GM23338 (cell line): Measurements from ENCODE around the gene DTNB. TPM values are rescaled to one million over a fixed set of nuclear protein-coding genes. Genes with fewer than 3 reads are reported as not detected.

Experiments
- ATAC-seq: fragments of 200-7000 bp; cut with Tn5 transposase; 3 replicates; pipeline ENCODE4 v1.9.1; 2020
- DNase-seq: peaks from one replicate; pipeline ENCODE4 v3.0.0-alpha.2; 2015; ENCODE audit warnings: low spot score
- H2AFZ ChIP-seq: fragments of 200-600 bp; sonication (generic); 2 replicates; pipeline ENCODE4 v1.8.0; 2016; ENCODE audit warnings: antibody characterized with exemption, mild to moderate bottlenecking, moderate library complexity
- H3F3A ChIP-seq: fragments of 200-600 bp; sonication (generic); replicated peaks from 2 replicates; pipeline ENCODE4 v1.8.0; 2017; ENCODE audit warnings: antibody characterized with exemption, mixed run types, low read depth
- H3K27ac ChIP-seq: fragments of 200-600 bp; sonication (generic); 2 replicates; pipeline ENCODE4 v1.6.1; 2016; ENCODE audit warnings: low read depth
- H3K27me3 ChIP-seq: fragments of 200-600 bp; sonication (generic); 2 replicates; pipeline ENCODE4 v1.8.0; 2016; ENCODE audit warnings: mild to moderate bottlenecking, mixed run types, moderate library complexity; ENCODE audit not compliant: insufficient read depth
- H3K36me3 ChIP-seq: fragments of 200-600 bp; sonication (generic); 2 replicates; pipeline ENCODE4 v1.8.0; 2016; ENCODE audit warnings: mild to moderate bottlenecking; ENCODE audit not compliant: insufficient read depth
- H3K4me1 ChIP-seq: fragments of 200-600 bp; sonication (generic); 2 replicates; pipeline ENCODE4 v1.8.0; 2016; ENCODE audit warnings: mild to moderate bottlenecking, moderate library complexity; ENCODE audit not compliant: insufficient read depth
- H3K4me2 ChIP-seq: fragments of 200-600 bp; sonication (generic); 2 replicates; pipeline ENCODE4 v1.7.1; 2017; ENCODE audit warnings: mixed run types
- H3K4me3 ChIP-seq: fragments of 200-600 bp; sonication (generic); 2 replicates; pipeline ENCODE4 v1.6.1; 2016; ENCODE audit warnings: mixed run types
- H3K79me2 ChIP-seq: fragments of 200-600 bp; sonication (generic); replicated peaks from 2 replicates; pipeline ENCODE4 v1.8.0; 2017; ENCODE audit warnings: mild to moderate bottlenecking; ENCODE audit not compliant: insufficient read depth
- H3K9me2 ChIP-seq: fragments of 200-600 bp; sonication (generic); 2 replicates; pipeline ENCODE4 v1.8.0; 2017; ENCODE audit not compliant: insufficient read depth
- H4K20me1 ChIP-seq: fragments of 200-600 bp; sonication (generic); replicated peaks from 2 replicates; pipeline ENCODE4 v1.8.0; 2017; ENCODE audit warnings: mild to moderate bottlenecking; ENCODE audit not compliant: insufficient read depth
- H3K27ac Mint-ChIP-seq: 2 replicates; pipeline ENCODE4 v1.8.0; 2020; ENCODE audit warnings: inconsistent platforms, mild to moderate bottlenecking, moderate library complexity, mixed read lengths
- H3K27me3 Mint-ChIP-seq: 3 replicates; pipeline ENCODE4 v1.8.0; 2022; ENCODE audit warnings: low read depth, mild to moderate bottlenecking, moderate library complexity, mixed read lengths, inconsistent platforms; ENCODE audit not compliant: insufficient read depth, poor library complexity
- H3K36me3 Mint-ChIP-seq: 3 replicates; pipeline ENCODE4 v1.8.0; 2021; ENCODE audit warnings: low read depth, mild to moderate bottlenecking, inconsistent platforms, moderate library complexity, mixed read lengths
- H3K4me1 Mint-ChIP-seq: 3 replicates; pipeline ENCODE4 v1.8.0; 2020; ENCODE audit warnings: mild to moderate bottlenecking, inconsistent platforms, mixed read lengths
- H3K4me3 Mint-ChIP-seq: 3 replicates; pipeline ENCODE4 v1.8.0; 2021; ENCODE audit warnings: moderate library complexity, mild to moderate bottlenecking, inconsistent platforms, mixed read lengths
- H3K9me3 Mint-ChIP-seq: 3 replicates; pipeline ENCODE4 v1.8.0; 2020; ENCODE audit warnings: moderate library complexity, mild to moderate bottlenecking, inconsistent platforms, mixed read lengths
- CREB1 ChIP-seq: fragments of 250-450 bp; sonication (Bioruptor Pico); IDR thresholded peaks from 2 replicates; pipeline ENCODE4 v1.5.0; 2020; ENCODE audit warnings: low read depth, mild to moderate bottlenecking, moderate library complexity
- EZH2 ChIP-seq: fragments of 200-600 bp; sonication (generic); IDR thresholded peaks from one replicate; pipeline ENCODE4 v1.8.0; 2017; ENCODE audit warnings: antibody characterized with exemption, mild to moderate bottlenecking, low read depth; ENCODE audit not compliant: unreplicated experiment
- JUNB ChIP-seq: IDR thresholded peaks from one replicate; pipeline ENCODE4 v1.6.1; 2016; ENCODE audit warnings: antibody characterized with exemption; ENCODE audit not compliant: unreplicated experiment
- NANOG ChIP-seq: IDR thresholded peaks from 2 replicates; pipeline ENCODE4 v1.6.1; 2016; ENCODE audit warnings: antibody characterized with exemption, borderline replicate concordance
- POLR2AphosphoS5 ChIP-seq: IDR thresholded peaks from 2 replicates; pipeline ENCODE4 v1.6.1; 2016; ENCODE audit warnings: antibody characterized with exemption, low read depth
- STAT1 ChIP-seq: IDR thresholded peaks from one replicate; pipeline ENCODE4 v1.6.1; 2016; ENCODE audit warnings: antibody characterized with exemption; ENCODE audit not compliant: unreplicated experiment
- ZNF114 ChIP-seq: fragments of 250-450 bp; sonication (Bioruptor Pico); IDR thresholded peaks from 2 replicates; pipeline ENCODE4 v1.5.0; 2020; ENCODE audit warnings: mild to moderate bottlenecking, moderate library complexity
- polyA plus RNA-seq: library from polyadenylated mRNA; unstranded; fragments of >200 nt; fragmentation: Nextera tagmentation; extraction: Ambion mirVana; gene quantifications from 2 replicates; pipeline ENCODE4 v1.2.1, GENCODE V29; 2016
- total RNA-seq: library from RNA; depleted of rRNA; stranded (reverse); fragments of >200 nt; shearing (Covaris generic); gene quantifications from 2 replicates; pipeline ENCODE4 v1.2.3, GENCODE V29; 2014
- TF ChIP-seq, protein P1 (sequence below), 2 experiments: fragments of 200-600 bp in 1 of 2; sonication (generic) in 1 of 2; conservative IDR thresholded peaks; 2 replicates each; pipeline versions ENCODE4 v1.5.1 to v1.6.1; 2016 to 2017; ENCODE audit warnings: antibody characterized with exemption in 2 of 2, low read depth in 2 of 2, mild to moderate bottlenecking in 2 of 2, moderate library complexity in 1 of 2
- TF ChIP-seq, protein P2 (sequence below): IDR thresholded peaks from 2 replicates; pipeline ENCODE4 v1.6.1; 2016; ENCODE audit warnings: antibody characterized with exemption
- TF ChIP-seq, protein P3 (sequence below): fragments of 250-450 bp; sonication (Bioruptor Pico); IDR thresholded peaks from 2 replicates; pipeline ENCODE4 v1.5.0; 2020; ENCODE audit warnings: mild to moderate bottlenecking, moderate library complexity

DTNB gene
- total and polyA plus RNA-seq, 2 experiments from 2014 or later: 22.1 to 29.4 TPM

GRCh38 chr2:25714740-25715139 lies 41.4 kb upstream of the DTNB start:
- Histone ChIP-seq H3K4me2 (no peak overlapping the region), H3K79me2 (no peaks in the 10 kb centered on the region), H3K27me3 (no peaks in the 10 kb centered on the region), H3K4me3 (no peak overlapping the region), H4K20me1 (no peaks in the 10 kb centered on the region), H3F3A (no peaks in the 10 kb centered on the region), H3K4me1 (no peaks in the 10 kb centered on the region), H2AFZ (no peak overlapping the region), H3K9me2 (no peaks in the 10 kb centered on the region), H3K27ac (no peak overlapping the region), H3K36me3 (no peaks in the 10 kb centered on the region)
- DNase-seq (peak; percentile 37), ATAC-seq (peak; percentile 45; the same call in 2 of the 3 replicates)
- H3K27ac Mint-ChIP-seq: no peak overlapping the region
- no peaks in the 10 kb centered on the region for H3K9me3 Mint-ChIP-seq
- H3K4me3 Mint-ChIP-seq: no peak overlapping the region
- H3K4me1 Mint-ChIP-seq: no peaks in the 10 kb centered on the region; the same call in 2 of the 3 replicates
- H3K27me3 Mint-ChIP-seq: peaks cover 5% of the 10 kb centered on the region
- TF ChIP-seq ZNF114 (no peak), CREB1 (CRISPR knock-in tag) (no peak)
- TF ChIP-seq, protein P1, sequence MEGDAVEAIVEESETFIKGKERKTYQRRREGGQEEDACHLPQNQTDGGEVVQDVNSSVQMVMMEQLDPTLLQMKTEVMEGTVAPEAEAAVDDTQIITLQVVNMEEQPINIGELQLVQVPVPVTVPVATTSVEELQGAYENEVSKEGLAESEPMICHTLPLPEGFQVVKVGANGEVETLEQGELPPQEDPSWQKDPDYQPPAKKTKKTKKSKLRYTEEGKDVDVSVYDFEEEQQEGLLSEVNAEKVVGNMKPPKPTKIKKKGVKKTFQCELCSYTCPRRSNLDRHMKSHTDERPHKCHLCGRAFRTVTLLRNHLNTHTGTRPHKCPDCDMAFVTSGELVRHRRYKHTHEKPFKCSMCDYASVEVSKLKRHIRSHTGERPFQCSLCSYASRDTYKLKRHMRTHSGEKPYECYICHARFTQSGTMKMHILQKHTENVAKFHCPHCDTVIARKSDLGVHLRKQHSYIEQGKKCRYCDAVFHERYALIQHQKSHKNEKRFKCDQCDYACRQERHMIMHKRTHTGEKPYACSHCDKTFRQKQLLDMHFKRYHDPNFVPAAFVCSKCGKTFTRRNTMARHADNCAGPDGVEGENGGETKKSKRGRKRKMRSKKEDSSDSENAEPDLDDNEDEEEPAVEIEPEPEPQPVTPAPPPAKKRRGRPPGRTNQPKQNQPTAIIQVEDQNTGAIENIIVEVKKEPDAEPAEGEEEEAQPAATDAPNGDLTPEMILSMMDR (conservative IDR thresholded peaks at IDR 0.05; ENCODE audit: low read depth in 2 of 2): peak in 1 of 2 experiments; percentile 53; a peak in 2 of 4 replicates
- H3K36me3 Mint-ChIP-seq: no peaks in the 10 kb centered on the region

- H3K4me3 Mint-ChIP-seq: no peak overlapping the region
- H3K4me1 Mint-ChIP-seq: no peaks in the 10 kb centered on the region; the same call in 2 of the 3 replicates
- DNase-seq (no peak), ATAC-seq (no peak)
- H3K9me2 ChIP-seq: no peaks in the 10 kb centered on the region
- no peak overlapping the region for H3K4me3 ChIP-seq
- H3K4me2 ChIP-seq: no peak overlapping the region
- H3K27ac ChIP-seq: no peak overlapping the region
- no peaks in the 10 kb centered on the region for H4K20me1 ChIP-seq
- no peaks in the 10 kb centered on the region for H3K36me3 ChIP-seq
- H3K27me3 ChIP-seq: no peaks in the 10 kb centered on the region
- H3K27ac Mint-ChIP-seq: no peak overlapping the region
- no peaks in the 10 kb centered on the region for H3F3A ChIP-seq
- no peaks in the 10 kb centered on the region for H3K36me3 Mint-ChIP-seq
- H3K79me2 ChIP-seq: no peaks in the 10 kb centered on the region
- no peaks in the 10 kb centered on the region for H3K9me3 Mint-ChIP-seq
- peaks cover 5% of the 10 kb centered on the region for H3K27me3 Mint-ChIP-seq
- no peaks in the 10 kb centered on the region for H3K4me1 ChIP-seq
- H2AFZ ChIP-seq: no peak overlapping the region
- TF ChIP-seq, protein P2, sequence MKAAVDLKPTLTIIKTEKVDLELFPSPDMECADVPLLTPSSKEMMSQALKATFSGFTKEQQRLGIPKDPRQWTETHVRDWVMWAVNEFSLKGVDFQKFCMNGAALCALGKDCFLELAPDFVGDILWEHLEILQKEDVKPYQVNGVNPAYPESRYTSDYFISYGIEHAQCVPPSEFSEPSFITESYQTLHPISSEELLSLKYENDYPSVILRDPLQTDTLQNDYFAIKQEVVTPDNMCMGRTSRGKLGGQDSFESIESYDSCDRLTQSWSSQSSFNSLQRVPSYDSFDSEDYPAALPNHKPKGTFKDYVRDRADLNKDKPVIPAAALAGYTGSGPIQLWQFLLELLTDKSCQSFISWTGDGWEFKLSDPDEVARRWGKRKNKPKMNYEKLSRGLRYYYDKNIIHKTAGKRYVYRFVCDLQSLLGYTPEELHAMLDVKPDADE: no peak
- TF ChIP-seq, protein P1 (conservative IDR thresholded peaks at IDR 0.05; ENCODE audit: low read depth in 2 of 2): no peak
- TF ChIP-seq POLR2AphosphoS5 (no peak), ZNF114 (no peak), STAT1 (no peak), EZH2 (no peak), NANOG (no peak), JUNB (no peak)
- TF ChIP-seq, protein P3, sequence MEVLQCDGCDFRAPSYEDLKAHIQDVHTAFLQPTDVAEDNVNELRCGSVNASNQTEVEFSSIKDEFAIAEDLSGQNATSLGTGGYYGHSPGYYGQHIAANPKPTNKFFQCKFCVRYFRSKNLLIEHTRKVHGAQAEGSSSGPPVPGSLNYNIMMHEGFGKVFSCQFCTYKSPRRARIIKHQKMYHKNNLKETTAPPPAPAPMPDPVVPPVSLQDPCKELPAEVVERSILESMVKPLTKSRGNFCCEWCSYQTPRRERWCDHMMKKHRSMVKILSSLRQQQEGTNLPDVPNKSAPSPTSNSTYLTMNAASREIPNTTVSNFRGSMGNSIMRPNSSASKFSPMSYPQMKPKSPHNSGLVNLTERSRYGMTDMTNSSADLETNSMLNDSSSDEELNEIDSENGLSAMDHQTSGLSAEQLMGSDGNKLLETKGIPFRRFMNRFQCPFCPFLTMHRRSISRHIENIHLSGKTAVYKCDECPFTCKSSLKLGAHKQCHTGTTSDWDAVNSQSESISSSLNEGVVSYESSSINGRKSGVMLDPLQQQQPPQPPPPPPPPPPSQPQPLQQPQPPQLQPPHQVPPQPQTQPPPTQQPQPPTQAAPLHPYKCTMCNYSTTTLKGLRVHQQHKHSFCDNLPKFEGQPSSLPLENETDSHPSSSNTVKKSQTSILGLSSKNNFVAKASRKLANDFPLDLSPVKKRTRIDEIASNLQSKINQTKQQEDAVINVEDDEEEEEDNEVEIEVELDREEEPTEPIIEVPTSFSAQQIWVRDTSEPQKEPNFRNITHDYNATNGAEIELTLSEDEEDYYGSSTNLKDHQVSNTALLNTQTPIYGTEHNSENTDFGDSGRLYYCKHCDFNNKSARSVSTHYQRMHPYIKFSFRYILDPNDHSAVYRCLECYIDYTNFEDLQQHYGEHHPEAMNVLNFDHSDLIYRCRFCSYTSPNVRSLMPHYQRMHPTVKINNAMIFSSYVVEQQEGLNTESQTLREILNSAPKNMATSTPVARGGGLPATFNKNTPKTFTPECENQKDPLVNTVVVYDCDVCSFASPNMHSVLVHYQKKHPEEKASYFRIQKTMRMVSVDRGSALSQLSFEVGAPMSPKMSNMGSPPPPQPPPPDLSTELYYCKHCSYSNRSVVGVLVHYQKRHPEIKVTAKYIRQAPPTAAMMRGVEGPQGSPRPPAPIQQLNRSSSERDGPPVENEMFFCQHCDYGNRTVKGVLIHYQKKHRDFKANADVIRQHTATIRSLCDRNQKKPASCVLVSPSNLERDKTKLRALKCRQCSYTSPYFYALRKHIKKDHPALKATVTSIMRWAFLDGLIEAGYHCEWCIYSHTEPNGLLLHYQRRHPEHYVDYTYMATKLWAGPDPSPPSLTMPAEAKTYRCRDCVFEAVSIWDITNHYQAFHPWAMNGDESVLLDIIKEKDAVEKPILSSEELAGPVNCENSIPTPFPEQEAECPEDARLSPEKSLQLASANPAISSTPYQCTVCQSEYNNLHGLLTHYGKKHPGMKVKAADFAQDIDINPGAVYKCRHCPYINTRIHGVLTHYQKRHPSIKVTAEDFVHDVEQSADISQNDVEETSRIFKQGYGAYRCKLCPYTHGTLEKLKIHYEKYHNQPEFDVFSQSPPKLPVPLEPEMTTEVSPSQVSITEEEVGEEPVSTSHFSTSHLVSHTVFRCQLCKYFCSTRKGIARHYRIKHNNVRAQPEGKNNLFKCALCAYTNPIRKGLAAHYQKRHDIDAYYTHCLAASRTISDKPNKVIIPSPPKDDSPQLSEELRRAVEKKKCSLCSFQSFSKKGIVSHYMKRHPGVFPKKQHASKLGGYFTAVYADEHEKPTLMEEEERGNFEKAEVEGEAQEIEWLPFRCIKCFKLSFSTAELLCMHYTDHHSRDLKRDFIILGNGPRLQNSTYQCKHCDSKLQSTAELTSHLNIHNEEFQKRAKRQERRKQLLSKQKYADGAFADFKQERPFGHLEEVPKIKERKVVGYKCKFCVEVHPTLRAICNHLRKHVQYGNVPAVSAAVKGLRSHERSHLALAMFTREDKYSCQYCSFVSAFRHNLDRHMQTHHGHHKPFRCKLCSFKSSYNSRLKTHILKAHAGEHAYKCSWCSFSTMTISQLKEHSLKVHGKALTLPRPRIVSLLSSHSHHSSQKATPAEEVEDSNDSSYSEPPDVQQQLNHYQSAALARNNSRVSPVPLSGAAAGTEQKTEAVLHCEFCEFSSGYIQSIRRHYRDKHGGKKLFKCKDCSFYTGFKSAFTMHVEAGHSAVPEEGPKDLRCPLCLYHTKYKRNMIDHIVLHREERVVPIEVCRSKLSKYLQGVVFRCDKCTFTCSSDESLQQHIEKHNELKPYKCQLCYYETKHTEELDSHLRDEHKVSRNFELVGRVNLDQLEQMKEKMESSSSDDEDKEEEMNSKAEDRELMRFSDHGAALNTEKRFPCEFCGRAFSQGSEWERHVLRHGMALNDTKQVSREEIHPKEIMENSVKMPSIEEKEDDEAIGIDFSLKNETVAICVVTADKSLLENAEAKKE (CRISPR knock-in tag): no peak
These were observed 39.1 kb upstream of the DTNB start for GRCh38 chr2:25712455-25712854.
